Brain microvascular endothelial cell (primary cell): ENCODE data around the gene ATP2B2.

Experiments used
- DNase-seq: peaks from one replicate; pipeline ENCODE4 v3.0.0-alpha.2; 2020
- H3K27ac ChIP-seq: fragments of 250-450 bp; sonication (Bioruptor Pico); 2 replicates; pipeline ENCODE4 v1.5.1; 2020; ENCODE audit warnings: mild to moderate bottlenecking, moderate library complexity
- H3K27me3 ChIP-seq: fragments of 250-450 bp; sonication (Bioruptor Pico); replicated peaks from 2 replicates; pipeline ENCODE4 v1.5.1; 2020; ENCODE audit warnings: mild to moderate bottlenecking
- H3K36me3 ChIP-seq: fragments of 250-450 bp; sonication (Bioruptor Pico); replicated peaks from 2 replicates; pipeline ENCODE4 v1.5.1; 2020; ENCODE audit warnings: mild to moderate bottlenecking
- H3K4me3 ChIP-seq: 2 replicates; pipeline ENCODE4 v1.5.1; 2011; ENCODE audit warnings: low read depth, mild to moderate bottlenecking, control low read depth, low read length, moderate library complexity
- CTCF ChIP-seq: IDR thresholded peaks from 2 replicates; pipeline ENCODE4 v1.5.1; 2011; ENCODE audit warnings: low read depth, mild to moderate bottlenecking, moderate library complexity, low read length, control low read depth, inconsistent platforms; ENCODE audit errors: missing control alignments
- in situ Hi-C: cut with HindIII; loops from 2 replicates; pipeline ENCODE4 v1.10.0; 2017; ENCODE audit warnings: low sequenced_read_pairs, low pct_ligation_motif_present

The ATP2B2 gene

GRCh38 chr3:10509325-10509724 lies 3.9 kb upstream of the ATP2B2 start:
- Histone ChIP-seq H3K27me3 (peaks cover 8% of the 10 kb centered on the region), H3K4me3 (no peak overlapping the region), H3K27ac (no peak overlapping the region), H3K36me3 (no peaks in the 10 kb centered on the region)
- in situ Hi-C loops, result no loop called here
- no peak for DNase-seq
- no peak for TF ChIP-seq CTCF

- no peak overlapping the region for H3K27ac ChIP-seq
- H3K27me3 ChIP-seq, result peaks cover 8% of the 10 kb centered on the region
- in situ Hi-C loops, result no loop called here
- no peaks in the 10 kb centered on the region for H3K36me3 ChIP-seq
- no peak for DNase-seq
- no peak overlapping the region for H3K4me3 ChIP-seq
- no peak for TF ChIP-seq CTCF
Observed at GRCh38 chr3:10508619-10509260, 3.4 kb upstream of the ATP2B2 start.

- H3K27me3 ChIP-seq, result peaks cover 8% of the 10 kb centered on the region
- H3K4me3 ChIP-seq, result no peak overlapping the region
- TF ChIP-seq CTCF, result no peak
- no peaks in the 10 kb centered on the region for H3K36me3 ChIP-seq
- H3K27ac ChIP-seq, result no peak overlapping the region
- DNase-seq, result no peak
- in situ Hi-C loops, result no loop called here
Observed at GRCh38 chr3:10508235-10508618, 2.8 kb upstream of the ATP2B2 start.

- H3K4me3 ChIP-seq, result no peak overlapping the region
- peaks cover 8% of the 10 kb centered on the region for H3K27me3 ChIP-seq
- no peaks in the 10 kb centered on the region for H3K36me3 ChIP-seq
- in situ Hi-C loops, result no loop called here
- H3K27ac ChIP-seq, result no peak overlapping the region
- no peak for TF ChIP-seq CTCF
- DNase-seq, result no peak
Observed at GRCh38 chr3:10507331-10507730, 1.9 kb upstream of the ATP2B2 start.

GRCh38 chr3:10506696-10507095 lies 1.3 kb upstream of the ATP2B2 start:
- in situ Hi-C loops, result no loop called here
- TF ChIP-seq CTCF, result no peak
- H3K4me3 ChIP-seq, result no peak overlapping the region
- H3K36me3 ChIP-seq, result no peaks in the 10 kb centered on the region
- no peak for DNase-seq
- H3K27me3 ChIP-seq, result peaks cover 8% of the 10 kb centered on the region
- no peak overlapping the region for H3K27ac ChIP-seq
